WTC11 (cell line): ENCODE measurements around the gene EDC4. TPM values are rescaled to one million over a fixed set of nuclear protein-coding genes. Genes with fewer than 3 reads are reported as not detected.

Experiments used
- ATAC-seq: fragments of 200-7000 bp; cut with Tn5 transposase; 2 replicates; pipeline ENCODE4 v1.10.0; 2021; ENCODE audit warnings: mild to moderate bottlenecking, moderate library complexity
- CTCF ChIA-PET: fragments of 300-600 bp; sonication (Branson Sonifier 250); formaldehyde crosslinking; loops from one replicate; lab custom pipeline; 2021; ENCODE audit warnings: antibody characterized with exemption; lab: Charles Lee
- POLR2A ChIA-PET: fragments of 350-600 bp; sonication (Branson Sonifier 250); formaldehyde crosslinking; loops from one replicate; lab custom pipeline; 2021; ENCODE audit warnings: antibody characterized with exemption; lab: Charles Lee
- DNase-seq: peaks from one replicate; pipeline ENCODE4 v3.0.0; 2021; ENCODE audit warnings: low spot score
- H3K27ac Mint-ChIP-seq: 2 replicates; pipeline ENCODE4 v1.8.0; 2021; ENCODE audit warnings: mixed read lengths
- H3K27me3 Mint-ChIP-seq: 2 replicates; pipeline ENCODE4 v1.8.0; 2021; ENCODE audit warnings: low read depth, mild to moderate bottlenecking, moderate library complexity, mixed read lengths
- H3K36me3 Mint-ChIP-seq: 2 replicates; pipeline ENCODE4 v1.8.0; 2021; ENCODE audit warnings: mixed read lengths
- H3K4me1 Mint-ChIP-seq: 2 replicates; pipeline ENCODE4 v1.8.0; 2022; ENCODE audit warnings: mixed read lengths
- H3K4me3 Mint-ChIP-seq: 2 replicates; pipeline ENCODE4 v1.8.0; 2021; ENCODE audit warnings: mild to moderate bottlenecking, moderate library complexity, mixed read lengths
- H3K9me3 Mint-ChIP-seq: 2 replicates; pipeline ENCODE4 v1.8.0; 2021; ENCODE audit warnings: mixed read lengths
- CBFB ChIP-seq: sonication (generic); formaldehyde crosslinking; IDR thresholded peaks from 2 replicates; pipeline ENCODE4 v1.8.1; 2022; ENCODE audit warnings: mild to moderate bottlenecking, low read depth, missing genetic modification reagents
- ELF4 ChIP-seq: sonication (generic); formaldehyde crosslinking; IDR thresholded peaks from 2 replicates; pipeline ENCODE4 v1.8.1; 2022; ENCODE audit warnings: low read depth, mild to moderate bottlenecking, moderate library complexity, missing genetic modification reagents
- FOXJ3 ChIP-seq: sonication (generic); formaldehyde crosslinking; IDR thresholded peaks from 2 replicates; pipeline ENCODE4 v1.9.0; 2021; ENCODE audit warnings: missing genetic modification reagents, mild to moderate bottlenecking, borderline replicate concordance
- GTF2I ChIP-seq: fragments of 250-450 bp; sonication (Bioruptor Pico); conservative IDR thresholded peaks from 2 replicates; pipeline ENCODE4 v1.4.0; 2021; ENCODE audit warnings: mild to moderate bottlenecking
- OVOL2 ChIP-seq: fragments of 250-450 bp; sonication (Bioruptor Pico); IDR thresholded peaks from 2 replicates; pipeline ENCODE4 v1.9.0; 2021; ENCODE audit warnings: mild to moderate bottlenecking, borderline replicate concordance
- RELA ChIP-seq: sonication (generic); formaldehyde crosslinking; IDR thresholded peaks from 2 replicates; pipeline ENCODE4 v1.8.1; 2022; ENCODE audit warnings: missing genetic modification reagents, mild to moderate bottlenecking, borderline replicate concordance
- TEAD4 ChIP-seq: sonication (generic); formaldehyde crosslinking; IDR thresholded peaks from 2 replicates; pipeline ENCODE4 v1.8.0; 2022; ENCODE audit warnings: mild to moderate bottlenecking, missing genetic modification reagents
- ZNF121 ChIP-seq: sonication (generic); formaldehyde crosslinking; IDR thresholded peaks from 2 replicates; pipeline ENCODE4 v1.8.0; 2023; ENCODE audit warnings: missing genetic modification reagents
- ZNF219 ChIP-seq: sonication (generic); formaldehyde crosslinking; IDR thresholded peaks from 2 replicates; pipeline ENCODE4 v1.8.0; 2023; ENCODE audit warnings: missing genetic modification reagents, mild to moderate bottlenecking, borderline replicate concordance
- ZNF232 ChIP-seq: sonication (generic); formaldehyde crosslinking; IDR thresholded peaks from 2 replicates; pipeline ENCODE4 v1.8.0; 2022; ENCODE audit warnings: mild to moderate bottlenecking, missing genetic modification reagents
- ZNF263 ChIP-seq: sonication (generic); formaldehyde crosslinking; IDR thresholded peaks from 2 replicates; pipeline ENCODE4 v1.8.1; 2022; ENCODE audit warnings: low read depth, mild to moderate bottlenecking, moderate library complexity, missing genetic modification reagents
- ZNF423 ChIP-seq: fragments of 250-450 bp; sonication (Bioruptor Pico); IDR thresholded peaks from 2 replicates; pipeline ENCODE4 v2.1.2; 2022; ENCODE audit warnings: mild to moderate bottlenecking, moderate library complexity
- ZNF671 ChIP-seq: fragments of 250-450 bp; sonication (Bioruptor Pico); IDR thresholded peaks from 2 replicates; pipeline ENCODE4 v1.8.0; 2021; ENCODE audit warnings: mild to moderate bottlenecking
- total RNA-seq: library from RNA; stranded (reverse); gene quantifications from 3 replicates; pipeline ENCODE4 v1.2.3, GENCODE V29; 2021
- TF ChIP-seq, protein P1 (sequence below): sonication (generic); formaldehyde crosslinking; IDR thresholded peaks from 2 replicates; pipeline ENCODE4 v1.8.1; 2023; ENCODE audit warnings: mild to moderate bottlenecking, missing genetic modification reagents, borderline replicate concordance
- TF ChIP-seq, protein P2 (sequence below): sonication (generic); formaldehyde crosslinking; IDR thresholded peaks from 2 replicates; pipeline ENCODE4 v1.8.1; 2023; ENCODE audit warnings: mild to moderate bottlenecking, missing genetic modification reagents, moderate library complexity
- TF ChIP-seq, protein P3 (sequence below): sonication (generic); formaldehyde crosslinking; IDR thresholded peaks from 2 replicates; pipeline ENCODE4 v1.8.1; 2023; ENCODE audit warnings: mild to moderate bottlenecking, missing genetic modification reagents, moderate library complexity
- TF ChIP-seq, protein P4 (sequence below): sonication (generic); formaldehyde crosslinking; IDR thresholded peaks from 2 replicates; pipeline ENCODE4 v1.8.0; 2022; ENCODE audit warnings: mild to moderate bottlenecking, missing genetic modification reagents
- TF ChIP-seq, protein P5 (sequence below): fragments of 200-600 bp; IDR thresholded peaks from 2 replicates; pipeline ENCODE4 v1.8.0; 2022; ENCODE audit warnings: antibody characterized with exemption

EDC4 gene
- total RNA-seq, 1 experiment from 2014 or later: 83.7 TPM

DNA sequence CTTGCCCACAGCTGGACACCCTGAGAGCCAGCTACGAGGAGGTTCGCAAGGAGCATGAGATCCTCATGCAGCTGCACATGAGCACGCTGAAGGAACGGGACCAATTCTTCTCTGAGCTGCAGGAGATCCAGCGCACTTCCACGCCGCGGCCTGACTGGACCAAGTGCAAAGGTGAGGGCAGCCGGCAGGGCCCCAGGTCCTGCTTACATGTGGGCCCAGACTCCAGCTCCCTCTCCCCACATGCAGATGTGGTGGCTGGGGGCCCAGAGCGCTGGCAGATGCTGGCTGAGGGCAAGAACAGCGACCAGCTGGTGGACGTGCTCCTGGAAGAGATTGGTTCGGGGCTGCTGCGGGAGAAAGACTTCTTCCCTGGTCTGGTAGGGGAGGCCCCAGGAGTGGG, 46.9 kb upstream of the EDC4 start:
- no peaks in the 10 kb centered on the region for H3K27me3 Mint-ChIP-seq
- no peak for DNase-seq
- TF ChIP-seq, protein P1, sequence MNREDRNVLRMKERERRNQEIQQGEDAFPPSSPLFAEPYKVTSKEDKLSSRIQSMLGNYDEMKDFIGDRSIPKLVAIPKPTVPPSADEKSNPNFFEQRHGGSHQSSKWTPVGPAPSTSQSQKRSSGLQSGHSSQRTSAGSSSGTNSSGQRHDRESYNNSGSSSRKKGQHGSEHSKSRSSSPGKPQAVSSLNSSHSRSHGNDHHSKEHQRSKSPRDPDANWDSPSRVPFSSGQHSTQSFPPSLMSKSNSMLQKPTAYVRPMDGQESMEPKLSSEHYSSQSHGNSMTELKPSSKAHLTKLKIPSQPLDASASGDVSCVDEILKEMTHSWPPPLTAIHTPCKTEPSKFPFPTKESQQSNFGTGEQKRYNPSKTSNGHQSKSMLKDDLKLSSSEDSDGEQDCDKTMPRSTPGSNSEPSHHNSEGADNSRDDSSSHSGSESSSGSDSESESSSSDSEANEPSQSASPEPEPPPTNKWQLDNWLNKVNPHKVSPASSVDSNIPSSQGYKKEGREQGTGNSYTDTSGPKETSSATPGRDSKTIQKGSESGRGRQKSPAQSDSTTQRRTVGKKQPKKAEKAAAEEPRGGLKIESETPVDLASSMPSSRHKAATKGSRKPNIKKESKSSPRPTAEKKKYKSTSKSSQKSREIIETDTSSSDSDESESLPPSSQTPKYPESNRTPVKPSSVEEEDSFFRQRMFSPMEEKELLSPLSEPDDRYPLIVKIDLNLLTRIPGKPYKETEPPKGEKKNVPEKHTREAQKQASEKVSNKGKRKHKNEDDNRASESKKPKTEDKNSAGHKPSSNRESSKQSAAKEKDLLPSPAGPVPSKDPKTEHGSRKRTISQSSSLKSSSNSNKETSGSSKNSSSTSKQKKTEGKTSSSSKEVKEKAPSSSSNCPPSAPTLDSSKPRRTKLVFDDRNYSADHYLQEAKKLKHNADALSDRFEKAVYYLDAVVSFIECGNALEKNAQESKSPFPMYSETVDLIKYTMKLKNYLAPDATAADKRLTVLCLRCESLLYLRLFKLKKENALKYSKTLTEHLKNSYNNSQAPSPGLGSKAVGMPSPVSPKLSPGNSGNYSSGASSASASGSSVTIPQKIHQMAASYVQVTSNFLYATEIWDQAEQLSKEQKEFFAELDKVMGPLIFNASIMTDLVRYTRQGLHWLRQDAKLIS (CRISPR knock-in tag): no peak
- TF ChIP-seq TEAD4 (CRISPR knock-in tag) (no peak), ZNF232 (CRISPR knock-in tag) (no peak), CBFB (no peak), ZNF263 (no peak), ZNF423 (CRISPR knock-in tag) (no peak), ZNF671 (no peak)
- TF ChIP-seq, protein P2, sequence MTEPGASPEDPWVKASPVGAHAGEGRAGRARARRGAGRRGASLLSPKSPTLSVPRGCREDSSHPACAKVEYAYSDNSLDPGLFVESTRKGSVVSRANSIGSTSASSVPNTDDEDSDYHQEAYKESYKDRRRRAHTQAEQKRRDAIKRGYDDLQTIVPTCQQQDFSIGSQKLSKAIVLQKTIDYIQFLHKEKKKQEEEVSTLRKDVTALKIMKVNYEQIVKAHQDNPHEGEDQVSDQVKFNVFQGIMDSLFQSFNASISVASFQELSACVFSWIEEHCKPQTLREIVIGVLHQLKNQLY (CRISPR knock-in tag): no peak
- TF ChIP-seq, protein P3, sequence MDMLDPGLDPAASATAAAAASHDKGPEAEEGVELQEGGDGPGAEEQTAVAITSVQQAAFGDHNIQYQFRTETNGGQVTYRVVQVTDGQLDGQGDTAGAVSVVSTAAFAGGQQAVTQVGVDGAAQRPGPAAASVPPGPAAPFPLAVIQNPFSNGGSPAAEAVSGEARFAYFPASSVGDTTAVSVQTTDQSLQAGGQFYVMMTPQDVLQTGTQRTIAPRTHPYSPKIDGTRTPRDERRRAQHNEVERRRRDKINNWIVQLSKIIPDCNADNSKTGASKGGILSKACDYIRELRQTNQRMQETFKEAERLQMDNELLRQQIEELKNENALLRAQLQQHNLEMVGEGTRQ: no peak
- TF ChIP-seq, protein P4, sequence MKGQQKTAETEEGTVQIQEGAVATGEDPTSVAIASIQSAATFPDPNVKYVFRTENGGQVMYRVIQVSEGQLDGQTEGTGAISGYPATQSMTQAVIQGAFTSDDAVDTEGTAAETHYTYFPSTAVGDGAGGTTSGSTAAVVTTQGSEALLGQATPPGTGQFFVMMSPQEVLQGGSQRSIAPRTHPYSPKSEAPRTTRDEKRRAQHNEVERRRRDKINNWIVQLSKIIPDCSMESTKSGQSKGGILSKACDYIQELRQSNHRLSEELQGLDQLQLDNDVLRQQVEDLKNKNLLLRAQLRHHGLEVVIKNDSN (CRISPR knock-in tag): no peak
- TF ChIP-seq, protein P5, sequence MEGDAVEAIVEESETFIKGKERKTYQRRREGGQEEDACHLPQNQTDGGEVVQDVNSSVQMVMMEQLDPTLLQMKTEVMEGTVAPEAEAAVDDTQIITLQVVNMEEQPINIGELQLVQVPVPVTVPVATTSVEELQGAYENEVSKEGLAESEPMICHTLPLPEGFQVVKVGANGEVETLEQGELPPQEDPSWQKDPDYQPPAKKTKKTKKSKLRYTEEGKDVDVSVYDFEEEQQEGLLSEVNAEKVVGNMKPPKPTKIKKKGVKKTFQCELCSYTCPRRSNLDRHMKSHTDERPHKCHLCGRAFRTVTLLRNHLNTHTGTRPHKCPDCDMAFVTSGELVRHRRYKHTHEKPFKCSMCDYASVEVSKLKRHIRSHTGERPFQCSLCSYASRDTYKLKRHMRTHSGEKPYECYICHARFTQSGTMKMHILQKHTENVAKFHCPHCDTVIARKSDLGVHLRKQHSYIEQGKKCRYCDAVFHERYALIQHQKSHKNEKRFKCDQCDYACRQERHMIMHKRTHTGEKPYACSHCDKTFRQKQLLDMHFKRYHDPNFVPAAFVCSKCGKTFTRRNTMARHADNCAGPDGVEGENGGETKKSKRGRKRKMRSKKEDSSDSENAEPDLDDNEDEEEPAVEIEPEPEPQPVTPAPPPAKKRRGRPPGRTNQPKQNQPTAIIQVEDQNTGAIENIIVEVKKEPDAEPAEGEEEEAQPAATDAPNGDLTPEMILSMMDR: no peak
- POLR2A ChIA-PET: no interaction called here
- peaks cover 13% of the 10 kb centered on the region for H3K36me3 Mint-ChIP-seq
- peaks cover 7% of the 10 kb centered on the region for H3K4me1 Mint-ChIP-seq
- CTCF ChIA-PET: interaction anchor here (0.8 to 5.1 kb wide), 3 partner anchors 8 to 153 kb away, joined by 3 to 43 read pairs (median 4); no protein-coding TSS in a partner anchor
- H3K9me3 Mint-ChIP-seq: no peaks in the 10 kb centered on the region
- H3K4me3 Mint-ChIP-seq: no peak overlapping the region
- no peak for ATAC-seq
- H3K27ac Mint-ChIP-seq: no peak overlapping the region

DNA sequence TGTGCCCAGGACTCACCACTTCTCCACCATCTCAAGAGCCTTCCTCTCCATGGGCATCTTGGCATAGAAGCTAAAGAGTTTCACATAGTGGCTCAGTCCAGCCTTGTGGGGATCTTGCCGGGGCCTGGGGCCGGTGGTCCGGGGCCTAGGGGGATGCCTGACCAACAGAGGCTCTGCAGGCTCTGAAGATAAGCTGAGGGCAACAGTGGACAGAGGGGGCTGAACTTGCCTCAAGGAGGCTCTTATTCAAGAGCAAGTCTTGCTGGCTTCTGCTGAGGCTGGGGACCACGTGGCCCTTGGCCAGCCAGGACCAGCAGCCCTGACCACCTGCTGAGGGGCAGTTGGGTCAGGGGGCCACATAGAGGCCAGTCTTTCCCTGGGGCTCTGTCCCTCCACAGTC, 44.2 kb upstream of the EDC4 start:
- Mint-ChIP-seq H3K27me3 (no peaks in the 10 kb centered on the region), H3K4me1 (peaks cover 15% of the 10 kb centered on the region), H3K9me3 (no peaks in the 10 kb centered on the region), H3K4me3 (no peak overlapping the region), H3K27ac (no peak overlapping the region), H3K36me3 (peaks cover 18% of the 10 kb centered on the region)
- CTCF ChIA-PET: interaction anchor here (5.1 kb wide), 1 partner anchor 12 kb away, joined by 43 read pairs; no protein-coding TSS in a partner anchor
- ATAC-seq (no peak), DNase-seq (no peak)
- POLR2A ChIA-PET: no interaction called here
- TF ChIP-seq RELA (CRISPR knock-in tag): no peak
- no peak for TF ChIP-seq ZNF121 (CRISPR knock-in tag)
- TF ChIP-seq OVOL2 (CRISPR knock-in tag): no peak
- no peak for TF ChIP-seq GTF2I (CRISPR knock-in tag)
- TF ChIP-seq FOXJ3 (CRISPR knock-in tag): no peak
- no peak for TF ChIP-seq ZNF219 (CRISPR knock-in tag)
- no peak for TF ChIP-seq ELF4 (CRISPR knock-in tag)
- TF ChIP-seq TEAD4 (CRISPR knock-in tag): no peak
